ENCODE data around the gene MSH4.
"Not testable (repeated sequence)": the region's sequence is repeated elsewhere in the genome, so short reads cannot be mapped to it uniquely, and the experiment has no call there.

The MSH4 gene

GRCh38 chr1:75796376-75797272 lies at the start of gene MSH4:
TSS of gene MSH4 (plus strand) at chr1:75796882. CDS start at chr1:75796986, 104 bp downstream.
- no peaks in the 10 kb centered on the region for H3K9me3 Mint-ChIP-seq
- H3K4me3 Mint-ChIP-seq, result no peak within 1 kb of the TSS
- no peaks in the 10 kb centered on the region for H3K27me3 Mint-ChIP-seq

GRCh38 chr1:75757210-75757609 lies 39.5 kb upstream of the MSH4 start:
- H3K27ac Mint-ChIP-seq, H3K27me3 Mint-ChIP-seq, DNase-seq, H3K4me1 Mint-ChIP-seq, H3K4me3 Mint-ChIP-seq, ATAC-seq: not testable (repeated sequence)
- peaks cover 6 to 18% of the 10 kb centered on the region in 2 donors for H3K9me3 Mint-ChIP-seq

More at GRCh38 chr1:75796376-75797272, at the start of gene MSH4:
- Mint-ChIP-seq H3K4me1 (peaks cover 25% of the 10 kb centered on the region), H3K27ac (peak within 1 kb of the TSS in 1 of 2 donors; percentile 88)
- ATAC-seq, result peak; percentile 52
- DNase-seq, result no peak

GRCh38 chr1:75758543-75758942 lies 38.1 kb upstream of the MSH4 start:
- not testable (repeated sequence) for H3K27ac Mint-ChIP-seq

GRCh38 chr1:75764057-75764655 lies 32.5 kb upstream of the MSH4 start:
- peaks cover 7% of the 10 kb centered on the region for H3K4me1 Mint-ChIP-seq

More at GRCh38 chr1:75758543-75758942, 38.1 kb upstream of the MSH4 start:
- not testable (repeated sequence) for DNase-seq, H3K4me3 Mint-ChIP-seq, H3K27me3 Mint-ChIP-seq, ATAC-seq, H3K4me1 Mint-ChIP-seq
- peaks cover 6 to 18% of the 10 kb centered on the region in 2 donors for H3K9me3 Mint-ChIP-seq

GRCh38 chr1:75765697-75766355 lies 30.9 kb upstream of the MSH4 start:
- Mint-ChIP-seq H3K27me3 (no peaks in the 10 kb centered on the region), H3K27ac (peak overlapping the region in 1 of 2 donors; percentile 21), H3K4me1 (peaks cover 7% of the 10 kb centered on the region), H3K4me3 (no peak overlapping the region), H3K9me3 (peaks cover 0 to 5% of the 10 kb centered on the region in 2 donors)
- DNase-seq, result no peak
- ATAC-seq, result no peak

More at GRCh38 chr1:75764057-75764655, 32.5 kb upstream of the MSH4 start:
- no peaks in the 10 kb centered on the region for H3K27me3 Mint-ChIP-seq
- peaks cover 0 to 5% of the 10 kb centered on the region in 2 donors for H3K9me3 Mint-ChIP-seq
- no peak overlapping the region for H3K4me3 Mint-ChIP-seq
- ATAC-seq, result no peak
- no peak overlapping the region for H3K27ac Mint-ChIP-seq
- DNase-seq, result no peak

- peaks cover 7% of the 10 kb centered on the region for H3K4me1 Mint-ChIP-seq
- H3K4me3 Mint-ChIP-seq, result no peak overlapping the region
- ATAC-seq (no peak), DNase-seq (no peak)
- H3K27ac Mint-ChIP-seq, result no peak overlapping the region
- peaks cover 8% of the 10 kb centered on the region for H3K27me3 Mint-ChIP-seq
- peaks cover 0 to 5% of the 10 kb centered on the region in 2 donors for H3K9me3 Mint-ChIP-seq
These were observed 28.7 kb upstream of the MSH4 start for GRCh38 chr1:75768016-75768415.

- Mint-ChIP-seq H3K27me3 (peaks cover 16% of the 10 kb centered on the region), H3K4me1 (no peaks in the 10 kb centered on the region), H3K27ac (no peak overlapping the region), H3K4me3 (no peak overlapping the region), H3K9me3 (peaks cover 0 to 6% of the 10 kb centered on the region in 2 donors)
- DNase-seq (no peak), ATAC-seq (no peak)
These were observed 25.9 kb upstream of the MSH4 start for GRCh38 chr1:75770761-75771160.

GRCh38 chr1:75771978-75772377 lies 24.7 kb upstream of the MSH4 start:
- DNase-seq (no peak), ATAC-seq (no peak)
- Mint-ChIP-seq H3K4me3 (no peak overlapping the region), H3K27me3 (peaks cover 16% of the 10 kb centered on the region), H3K4me1 (no peaks in the 10 kb centered on the region), H3K9me3 (peaks cover 0 to 6% of the 10 kb centered on the region in 2 donors), H3K27ac (no peak overlapping the region)

- H3K4me3 Mint-ChIP-seq, DNase-seq, ATAC-seq, H3K4me1 Mint-ChIP-seq, H3K27ac Mint-ChIP-seq: not testable (repeated sequence)
- Mint-ChIP-seq H3K9me3 (peaks cover 0 to 13% of the 10 kb centered on the region in 2 donors), H3K27me3 (peaks cover 45% of the 10 kb centered on the region)
These were observed 18.9 kb upstream of the MSH4 start for GRCh38 chr1:75777812-75778211.

- not testable (repeated sequence) for ATAC-seq, H3K27ac Mint-ChIP-seq, DNase-seq, H3K4me1 Mint-ChIP-seq, H3K4me3 Mint-ChIP-seq
- Mint-ChIP-seq H3K27me3 (peaks cover 45% of the 10 kb centered on the region), H3K9me3 (peaks cover 0 to 13% of the 10 kb centered on the region in 2 donors)
These were observed 18.0 kb upstream of the MSH4 start for GRCh38 chr1:75778694-75779093.

- not testable (repeated sequence) for H3K9me3 Mint-ChIP-seq
These were observed 16.5 kb upstream of the MSH4 start for GRCh38 chr1:75780183-75780582.

GRCh38 chr1:75783920-75784319 lies 12.8 kb upstream of the MSH4 start:
- ATAC-seq, DNase-seq, H3K4me3 Mint-ChIP-seq, H3K27ac Mint-ChIP-seq, H3K9me3 Mint-ChIP-seq: not testable (repeated sequence)
- Mint-ChIP-seq H3K27me3 (peaks cover 21% of the 10 kb centered on the region), H3K4me1 (peaks cover 15% of the 10 kb centered on the region)

More at GRCh38 chr1:75780183-75780582, 16.5 kb upstream of the MSH4 start:
- DNase-seq, H3K4me3 Mint-ChIP-seq, H3K27ac Mint-ChIP-seq, H3K4me1 Mint-ChIP-seq, ATAC-seq: not testable (repeated sequence)
- H3K27me3 Mint-ChIP-seq, result peaks cover 41% of the 10 kb centered on the region

GRCh38 chr1:75785320-75785982 lies 11.2 kb upstream of the MSH4 start:
- DNase-seq, result peak in 1 of 2 donors; percentile 11
- Mint-ChIP-seq H3K4me1 (peaks cover 28% of the 10 kb centered on the region), H3K27me3 (peaks cover 10% of the 10 kb centered on the region), H3K9me3 (no peaks in the 10 kb centered on the region), H3K27ac (peak overlapping the region; percentile 97 to 98), H3K4me3 (peak overlapping the region; percentile 91 to 92)
- ATAC-seq, result peak; percentile 0

- Mint-ChIP-seq H3K9me3 (no peaks in the 10 kb centered on the region), H3K27me3 (peaks cover 3% of the 10 kb centered on the region), H3K4me3 (peak within 1 kb of the TSS; percentile 91 to 92), H3K4me1 (peaks cover 36% of the 10 kb centered on the region), H3K27ac (peak within 1 kb of the TSS; percentile 97 to 98)
- ATAC-seq (peak; percentile 98), DNase-seq (peak; percentile 93 to 97)
These were observed 10.5 kb upstream of the MSH4 start, which contains the start of gene RABGGTB for GRCh38 chr1:75785983-75786853. TSS of gene RABGGTB (plus strand) at chr1:75786256. CDS start at chr1:75786272, 16 bp downstream.
